Cardiac fibroblast (primary cell): Measurements from ENCODE around the gene CECR2.
A peak's percentile ranks its signal among the peaks of the same experiment; 100 is the strongest.
"Not testable (repeated sequence)": the region's sequence is repeated elsewhere in the genome, so short reads cannot be mapped to it uniquely, and the experiment has no call there.

Experiments
- DNase-seq, 2 donors: peaks; one replicate each; pipeline versions ENCODE4 v3.0.0 to v3.0.0-alpha.2; 2010; ENCODE audit warnings: low read depth in 2 of 2
- H3K4me3 ChIP-seq, 2 donors: replicated peaks in 1 of 2; 1 replicate in 1 of 2; 2 replicates in 1 of 2; pipeline ENCODE4 v1.5.1; 2011; ENCODE audit warnings: low read depth in 2 of 2, low read length in 2 of 2, mild to moderate bottlenecking in 2 of 2, moderate library complexity in 1 of 2
- TF ChIP-seq, protein P1 (sequence below): IDR thresholded peaks from one replicate; pipeline ENCODE4 v1.5.1; 2011; ENCODE audit warnings: low read depth, mild to moderate bottlenecking, low read length, inconsistent platforms

CECR2 gene

DNA sequence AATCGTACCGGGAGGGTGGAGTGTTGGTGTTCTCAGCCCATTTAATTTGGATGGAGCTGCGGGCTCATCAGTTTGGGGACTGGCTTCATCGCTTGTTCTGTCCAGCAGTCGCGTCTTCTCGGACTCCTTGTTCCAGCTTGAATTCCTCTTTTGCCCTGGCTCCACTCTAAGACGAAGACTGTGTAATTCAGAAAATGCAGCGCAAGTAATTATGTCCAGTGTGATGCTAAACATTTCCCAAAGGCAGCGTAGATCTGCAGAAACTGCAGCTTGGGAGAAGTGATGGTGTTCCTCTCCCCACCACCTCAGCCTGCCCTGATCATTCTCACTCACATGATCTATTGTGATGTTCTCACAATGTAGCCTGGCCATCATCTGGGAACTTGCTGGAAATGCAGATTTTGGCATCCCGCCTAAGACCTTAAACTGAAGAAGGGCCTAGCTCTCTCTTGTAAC, 194.7 kb downstream of the CECR2 start:
- TF ChIP-seq, protein P1, sequence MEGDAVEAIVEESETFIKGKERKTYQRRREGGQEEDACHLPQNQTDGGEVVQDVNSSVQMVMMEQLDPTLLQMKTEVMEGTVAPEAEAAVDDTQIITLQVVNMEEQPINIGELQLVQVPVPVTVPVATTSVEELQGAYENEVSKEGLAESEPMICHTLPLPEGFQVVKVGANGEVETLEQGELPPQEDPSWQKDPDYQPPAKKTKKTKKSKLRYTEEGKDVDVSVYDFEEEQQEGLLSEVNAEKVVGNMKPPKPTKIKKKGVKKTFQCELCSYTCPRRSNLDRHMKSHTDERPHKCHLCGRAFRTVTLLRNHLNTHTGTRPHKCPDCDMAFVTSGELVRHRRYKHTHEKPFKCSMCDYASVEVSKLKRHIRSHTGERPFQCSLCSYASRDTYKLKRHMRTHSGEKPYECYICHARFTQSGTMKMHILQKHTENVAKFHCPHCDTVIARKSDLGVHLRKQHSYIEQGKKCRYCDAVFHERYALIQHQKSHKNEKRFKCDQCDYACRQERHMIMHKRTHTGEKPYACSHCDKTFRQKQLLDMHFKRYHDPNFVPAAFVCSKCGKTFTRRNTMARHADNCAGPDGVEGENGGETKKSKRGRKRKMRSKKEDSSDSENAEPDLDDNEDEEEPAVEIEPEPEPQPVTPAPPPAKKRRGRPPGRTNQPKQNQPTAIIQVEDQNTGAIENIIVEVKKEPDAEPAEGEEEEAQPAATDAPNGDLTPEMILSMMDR, result no peak
- DNase-seq, result peak; percentile 64 to 80
- H3K4me3 ChIP-seq, result no peak overlapping the region

GRCh38 chr22:17566016-17566687, 196.9 kb downstream of the CECR2 start:
- not testable (repeated sequence) for DNase-seq, H3K4me3 ChIP-seq

DNA sequence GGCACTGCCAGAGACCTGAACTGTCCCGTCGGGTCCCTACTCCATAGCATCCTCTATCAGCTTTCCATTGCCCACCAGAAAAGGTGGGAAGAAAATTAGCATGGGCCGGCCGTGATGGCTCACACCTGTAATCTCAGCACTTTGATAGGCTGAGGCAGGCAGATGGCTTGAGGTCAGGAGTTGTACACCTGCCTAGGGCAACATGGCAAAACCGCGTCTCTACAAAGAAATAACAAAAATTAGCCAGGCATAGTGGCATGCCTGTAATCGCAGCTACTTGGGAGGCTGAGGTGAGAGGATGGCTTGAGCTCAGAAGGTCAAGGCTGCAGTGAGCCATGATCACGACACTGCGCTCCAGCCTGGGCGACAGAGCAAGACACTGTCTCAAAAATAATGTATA, 197.5 kb downstream of the CECR2 start:
- TF ChIP-seq, protein P1, result no peak
- no peak overlapping the region for H3K4me3 ChIP-seq
- DNase-seq, result no peak

GRCh38 chr22:17569971-17570511, 200.8 kb downstream of the CECR2 start:
- no peak overlapping the region for H3K4me3 ChIP-seq
- TF ChIP-seq, protein P1, result no peak
- peak; percentile 48 to 72 for DNase-seq

- peak; percentile 95 to 97 for DNase-seq
- H3K4me3 ChIP-seq, result peak overlapping the region; percentile 29 to 46
- TF ChIP-seq, protein P1, result no peak
These were observed 201.8 kb downstream of the CECR2 start for GRCh38 chr22:17570851-17571631.

DNA sequence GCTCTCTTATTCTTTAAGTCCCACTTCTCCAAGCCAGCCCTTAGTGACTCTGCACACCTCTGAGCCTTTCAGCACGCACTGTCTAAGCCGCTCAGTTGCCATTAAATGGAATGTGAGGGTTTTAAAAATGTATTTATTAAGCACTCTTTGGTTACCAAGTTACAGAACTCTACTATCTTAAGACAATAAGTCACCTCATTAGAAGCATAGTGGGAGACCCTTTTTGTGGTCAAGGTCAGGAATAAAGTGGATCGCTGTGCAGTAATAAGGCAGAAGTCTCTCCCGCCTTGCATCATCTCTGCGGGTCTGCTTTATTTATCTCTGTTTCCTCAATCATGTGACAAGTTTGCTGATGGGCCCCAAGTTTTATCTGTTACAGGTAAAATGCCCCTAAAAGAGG, 205.9 kb downstream of the CECR2 start:
- DNase-seq, result no peak
- H3K4me3 ChIP-seq, result no peak overlapping the region
- TF ChIP-seq, protein P1, result no peak

DNA sequence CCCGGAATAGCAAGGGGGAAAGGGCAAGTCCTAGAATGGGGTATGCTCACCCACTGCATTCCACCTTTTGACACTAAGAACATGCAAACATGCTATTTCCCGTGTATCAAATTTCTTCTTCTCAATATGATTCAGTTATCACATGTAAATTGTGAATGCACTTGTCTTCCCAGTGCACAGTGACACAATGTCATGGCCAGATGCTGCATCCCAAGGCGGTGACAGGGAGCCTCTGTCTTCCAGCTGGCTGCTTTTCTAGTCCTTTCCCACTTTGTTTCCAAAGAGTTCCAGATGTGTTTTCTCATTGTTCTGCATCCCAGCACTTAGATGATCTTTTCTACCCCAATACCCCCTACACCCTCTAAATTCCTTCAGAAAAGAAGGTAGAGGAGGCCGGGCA, 206.4 kb downstream of the CECR2 start:
- DNase-seq, result no peak
- TF ChIP-seq, protein P1, result no peak
- no peak overlapping the region for H3K4me3 ChIP-seq
